ENCODE results near the gene ANKRD62.

GRCh38 chr18:12068950-12069320 is 24.7 kb upstream of the ANKRD62 start:
- TF ChIP-seq RFX5 (IDR thresholded peaks at IDR 0.05; ENCODE audit: low read depth, low read length) (no peak), POLR2A (conservative IDR thresholded peaks at IDR 0.05) (no peak), ZBTB8A (IDR thresholded peaks at IDR 0.05; ENCODE audit: partially characterized antibody) (no peak), DMBX1 (CRISPR knock-in tag; IDR thresholded peaks at IDR 0.05; ENCODE audit: borderline replicate concordance) (no peak), MED1 (CRISPR knock-in tag; IDR thresholded peaks at IDR 0.05; ENCODE audit: borderline replicate concordance) (no peak), EZH2 (IDR thresholded peaks at IDR 0.05; ENCODE audit: borderline replicate concordance, low read depth, low read length) (no peak), GTF2F1 (IDR thresholded peaks at IDR 0.05; ENCODE audit: low read depth, low read length) (no peak), CEBPZ (IDR thresholded peaks at IDR 0.05; ENCODE audit: borderline replicate concordance, low read depth, low read length) (no peak), ID3 (CRISPR knock-in tag; IDR thresholded peaks at IDR 0.05) (no peak), ID3 (tag; IDR thresholded peaks at IDR 0.05) (no peak)

Measured in K562 (cell line).